IPS-15b (cell line): ENCODE measurements around the gene FAT4.

Source experiments
- H3K27me3 ChIP-seq: one replicate; pipeline ENCODE4 v1.6.1; 2013; ENCODE audit warnings: low read length; ENCODE audit not compliant: control insufficient read depth, insufficient read depth
- H3K36me3 ChIP-seq: one replicate; pipeline ENCODE4 v1.6.1; 2013; ENCODE audit warnings: low read length; ENCODE audit not compliant: control insufficient read depth, insufficient read depth
- H3K4me1 ChIP-seq: one replicate; pipeline ENCODE4 v1.6.1; 2013; ENCODE audit warnings: mild to moderate bottlenecking, low read length; ENCODE audit not compliant: control insufficient read depth, insufficient read depth
- H3K4me3 ChIP-seq: one replicate; pipeline ENCODE4 v1.5.1; 2013; ENCODE audit warnings: low read depth, low read length
- H3K9ac ChIP-seq: one replicate; pipeline ENCODE4 v1.6.1; 2013; ENCODE audit warnings: low read depth, mild to moderate bottlenecking, low read length
- H3K9me3 ChIP-seq: one replicate; pipeline ENCODE4 v1.6.1; 2013; ENCODE audit warnings: mild to moderate bottlenecking, low read length; ENCODE audit not compliant: control insufficient read depth, insufficient read depth

The FAT4 gene

GRCh38 chr4:125303058-125303457 lies 11.7 kb upstream of the FAT4 start:
- no peaks in the 10 kb centered on the region for H3K9me3 ChIP-seq

GRCh38 chr4:125303821-125304220 lies 10.9 kb upstream of the FAT4 start:
- Histone ChIP-seq H3K4me1 (no peaks in the 10 kb centered on the region), H3K4me3 (no peak overlapping the region), H3K36me3 (no peaks in the 10 kb centered on the region), H3K9ac (no peak overlapping the region), H3K9me3 (no peaks in the 10 kb centered on the region), H3K27me3 (no peaks in the 10 kb centered on the region)

More at GRCh38 chr4:125303058-125303457, 11.7 kb upstream of the FAT4 start:
- Histone ChIP-seq H3K36me3 (no peaks in the 10 kb centered on the region), H3K27me3 (no peaks in the 10 kb centered on the region), H3K4me3 (no peak overlapping the region), H3K4me1 (no peaks in the 10 kb centered on the region), H3K9ac (no peak overlapping the region)

- no peaks in the 10 kb centered on the region for H3K4me1 ChIP-seq
- H3K9ac ChIP-seq: no peak overlapping the region
- no peaks in the 10 kb centered on the region for H3K36me3 ChIP-seq
- H3K4me3 ChIP-seq: no peak overlapping the region
- H3K27me3 ChIP-seq: no peaks in the 10 kb centered on the region
- H3K9me3 ChIP-seq: no peaks in the 10 kb centered on the region
These were observed 8.6 kb upstream of the FAT4 start for GRCh38 chr4:125306112-125306511.

- Histone ChIP-seq H3K36me3 (no peaks in the 10 kb centered on the region), H3K4me1 (no peaks in the 10 kb centered on the region), H3K27me3 (no peaks in the 10 kb centered on the region), H3K9me3 (no peaks in the 10 kb centered on the region), H3K9ac (no peak overlapping the region), H3K4me3 (no peak overlapping the region)
These were observed 8.2 kb upstream of the FAT4 start for GRCh38 chr4:125306533-125306932.

- peaks cover 5% of the 10 kb centered on the region for H3K4me1 ChIP-seq
- H3K9me3 ChIP-seq: no peaks in the 10 kb centered on the region
- H3K27me3 ChIP-seq: peaks cover 9% of the 10 kb centered on the region
- H3K36me3 ChIP-seq: no peaks in the 10 kb centered on the region
- no peak overlapping the region for H3K4me3 ChIP-seq
- no peak overlapping the region for H3K9ac ChIP-seq
These were observed 3.3 kb upstream of the FAT4 start for GRCh38 chr4:125311503-125311902.

GRCh38 chr4:125313497-125313896 lies 1.3 kb upstream of the FAT4 start:
- Histone ChIP-seq H3K4me3 (no peak overlapping the region), H3K9me3 (no peaks in the 10 kb centered on the region), H3K9ac (no peak overlapping the region), H3K4me1 (peaks cover 7% of the 10 kb centered on the region), H3K36me3 (no peaks in the 10 kb centered on the region), H3K27me3 (peaks cover 27% of the 10 kb centered on the region)

GRCh38 chr4:125313989-125314667 lies 627 bp upstream of the FAT4 start:
- Histone ChIP-seq H3K9me3 (no peaks in the 10 kb centered on the region), H3K9ac (no peak overlapping the region), H3K27me3 (peaks cover 31% of the 10 kb centered on the region), H3K4me3 (peak overlapping the region; percentile 88), H3K36me3 (no peaks in the 10 kb centered on the region), H3K4me1 (peaks cover 7% of the 10 kb centered on the region)

GRCh38 chr4:125315576-125316400 lies 1.0 kb downstream of the FAT4 start:
- no peaks in the 10 kb centered on the region for H3K36me3 ChIP-seq
- peak overlapping the region; percentile 18 for H3K9ac ChIP-seq
- H3K9me3 ChIP-seq: no peaks in the 10 kb centered on the region
- H3K27me3 ChIP-seq: peaks cover 31% of the 10 kb centered on the region
- peaks cover 7% of the 10 kb centered on the region for H3K4me1 ChIP-seq
- peak overlapping the region; percentile 88 for H3K4me3 ChIP-seq

GRCh38 chr4:125316401-125316790 lies 1.6 kb downstream of the FAT4 start:
- Histone ChIP-seq H3K4me3 (peak overlapping the region; percentile 88), H3K4me1 (peaks cover 7% of the 10 kb centered on the region), H3K36me3 (no peaks in the 10 kb centered on the region), H3K9ac (no peak overlapping the region), H3K9me3 (no peaks in the 10 kb centered on the region), H3K27me3 (peaks cover 31% of the 10 kb centered on the region)

GRCh38 chr4:125316791-125317524 lies 2.2 kb downstream of the FAT4 start:
- Histone ChIP-seq H3K9me3 (no peaks in the 10 kb centered on the region), H3K27me3 (peaks cover 31% of the 10 kb centered on the region), H3K9ac (no peak overlapping the region), H3K4me1 (peaks cover 8% of the 10 kb centered on the region), H3K4me3 (peak overlapping the region; percentile 88), H3K36me3 (no peaks in the 10 kb centered on the region)

- Histone ChIP-seq H3K4me1 (peaks cover 12% of the 10 kb centered on the region), H3K9ac (no peak overlapping the region)
These were observed 2.7 kb downstream of the FAT4 start for GRCh38 chr4:125317525-125317877.

More at GRCh38 chr4:125317525-125317877, 2.7 kb downstream of the FAT4 start:
- Histone ChIP-seq H3K36me3 (no peaks in the 10 kb centered on the region), H3K4me3 (peak overlapping the region; percentile 88), H3K27me3 (peaks cover 31% of the 10 kb centered on the region), H3K9me3 (no peaks in the 10 kb centered on the region)
